B cell (primary cell): Measurements from ENCODE around the gene TSC2.

Source experiments
- EZH2 ChIP-seq: IDR thresholded peaks from 2 replicates; pipeline ENCODE4 v1.6.1; 2012; ENCODE audit warnings: borderline replicate concordance, low read depth, mild to moderate bottlenecking, moderate library complexity, low read length; ENCODE audit not compliant: insufficient read depth, poor library complexity, severe bottlenecking
- TF ChIP-seq, protein P1 (sequence below): fragments of 200-600 bp; IDR thresholded peaks from one replicate; pipeline ENCODE4 v1.8.0; 2022; ENCODE audit warnings: antibody characterized with exemption, mild to moderate bottlenecking

DNA sequence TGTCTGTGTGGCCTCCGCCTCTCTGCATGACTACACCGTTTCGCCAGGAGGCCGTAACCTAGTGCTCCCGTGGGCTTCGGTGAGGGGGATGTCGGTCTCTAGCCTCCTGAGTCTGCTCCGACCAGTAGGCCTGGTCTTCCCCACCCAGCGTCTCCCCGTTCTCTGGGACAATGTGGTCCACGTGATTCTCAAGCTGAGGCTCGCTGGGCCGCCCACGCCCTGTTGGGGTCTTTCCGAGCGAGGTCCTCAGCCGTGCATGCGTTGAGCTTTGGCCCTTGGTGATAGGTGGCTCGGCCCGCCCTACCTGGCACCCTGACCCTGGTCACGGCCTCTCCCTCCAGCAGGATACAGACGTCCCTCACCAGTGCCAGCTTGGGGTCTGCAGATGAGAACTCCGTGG lies 30.9 kb downstream of the TSC2 start:
- TF ChIP-seq, protein P1, sequence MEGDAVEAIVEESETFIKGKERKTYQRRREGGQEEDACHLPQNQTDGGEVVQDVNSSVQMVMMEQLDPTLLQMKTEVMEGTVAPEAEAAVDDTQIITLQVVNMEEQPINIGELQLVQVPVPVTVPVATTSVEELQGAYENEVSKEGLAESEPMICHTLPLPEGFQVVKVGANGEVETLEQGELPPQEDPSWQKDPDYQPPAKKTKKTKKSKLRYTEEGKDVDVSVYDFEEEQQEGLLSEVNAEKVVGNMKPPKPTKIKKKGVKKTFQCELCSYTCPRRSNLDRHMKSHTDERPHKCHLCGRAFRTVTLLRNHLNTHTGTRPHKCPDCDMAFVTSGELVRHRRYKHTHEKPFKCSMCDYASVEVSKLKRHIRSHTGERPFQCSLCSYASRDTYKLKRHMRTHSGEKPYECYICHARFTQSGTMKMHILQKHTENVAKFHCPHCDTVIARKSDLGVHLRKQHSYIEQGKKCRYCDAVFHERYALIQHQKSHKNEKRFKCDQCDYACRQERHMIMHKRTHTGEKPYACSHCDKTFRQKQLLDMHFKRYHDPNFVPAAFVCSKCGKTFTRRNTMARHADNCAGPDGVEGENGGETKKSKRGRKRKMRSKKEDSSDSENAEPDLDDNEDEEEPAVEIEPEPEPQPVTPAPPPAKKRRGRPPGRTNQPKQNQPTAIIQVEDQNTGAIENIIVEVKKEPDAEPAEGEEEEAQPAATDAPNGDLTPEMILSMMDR, result no peak
- TF ChIP-seq EZH2, result no peak
